ENCODE results near the gene TBC1D3E. TPM values are rescaled to one million over a fixed set of nuclear protein-coding genes. Genes with fewer than 3 reads are reported as not detected.

The TBC1D3E gene
- not detected in 2 replicates for total RNA-seq

GRCh38 chr17:38127651-38128050, at the start of gene TBC1D3E:
TSS of gene TBC1D3E (plus strand) at chr17:38127951. CDS start at chr17:38129496, 1,545 bp downstream.

Other genes starting within 250 kb of the TBC1D3E start
- not detected in 2 replicates for gene TBC1D3K, start 203.5 kb upstream of the TBC1D3E start, total RNA-seq
- gene TBC1D3L, start 138.9 kb upstream of the TBC1D3E start, total RNA-seq, result 0.81 and 5.2 TPM in 2 replicates
- gene TBC1D3D, start 124.0 kb upstream of the TBC1D3E start, total RNA-seq, result 0.13 TPM in 1 of 2 replicates, not detected in the other
- gene TBC1D3C, start 59.3 kb upstream of the TBC1D3E start, total RNA-seq, result not detected in 2 replicates
- gene TBC1D3, start 64.6 kb downstream of the TBC1D3E start, total RNA-seq, result not detected in 2 replicates
- gene MRPL45, start 169.2 kb downstream of the TBC1D3E start, total RNA-seq, result 24.1 and 30.1 TPM in 2 replicates
- not detected in 2 replicates for gene GPR179, start 216.0 kb downstream of the TBC1D3E start, total RNA-seq
- 3.2 and 7.7 TPM in 2 replicates for gene SOCS7, start 223.9 kb downstream of the TBC1D3E start, total RNA-seq